HG03039 (cell line): Measurements from ENCODE around the gene FSTL4.
A peak's percentile ranks its signal among the peaks of the same experiment; 100 is the strongest.
"Not testable (repeated sequence)": the region's sequence is repeated elsewhere in the genome, so short reads cannot be mapped to it uniquely, and the experiment has no call there.

ENCODE experiments used
- ATAC-seq: cut with Tn5 transposase; IDR thresholded peaks from one replicate; pipeline ENCODE4 v1.9.1; 2021; ENCODE audit warnings: mild to moderate bottlenecking, moderate library complexity; ENCODE audit not compliant: unreplicated experiment

FSTL4 gene

DNA sequence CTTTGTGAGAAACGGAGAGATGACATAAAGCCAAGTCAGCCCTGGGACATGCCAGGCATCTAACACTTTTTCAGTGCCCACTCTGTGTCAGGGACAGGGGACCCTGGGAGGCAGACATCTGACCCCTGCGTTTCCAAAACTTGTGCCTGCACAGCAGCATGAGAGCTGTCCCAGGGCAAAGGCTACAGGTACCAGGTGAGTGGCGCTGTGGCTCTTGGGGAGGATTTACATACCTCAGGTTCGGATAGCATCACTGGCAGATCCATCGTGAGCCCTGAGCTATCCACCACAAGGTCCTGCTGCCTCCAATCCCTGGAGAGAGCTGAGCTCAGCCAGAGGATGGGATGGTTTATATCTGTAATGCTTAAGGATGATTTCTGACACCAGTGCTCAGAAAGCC lies 52.4 kb downstream of the FSTL4 start:
- ATAC-seq, result no peak

GRCh38 chr5:133556551-133556950 lies 55.8 kb downstream of the FSTL4 start:
- ATAC-seq, result no peak

DNA sequence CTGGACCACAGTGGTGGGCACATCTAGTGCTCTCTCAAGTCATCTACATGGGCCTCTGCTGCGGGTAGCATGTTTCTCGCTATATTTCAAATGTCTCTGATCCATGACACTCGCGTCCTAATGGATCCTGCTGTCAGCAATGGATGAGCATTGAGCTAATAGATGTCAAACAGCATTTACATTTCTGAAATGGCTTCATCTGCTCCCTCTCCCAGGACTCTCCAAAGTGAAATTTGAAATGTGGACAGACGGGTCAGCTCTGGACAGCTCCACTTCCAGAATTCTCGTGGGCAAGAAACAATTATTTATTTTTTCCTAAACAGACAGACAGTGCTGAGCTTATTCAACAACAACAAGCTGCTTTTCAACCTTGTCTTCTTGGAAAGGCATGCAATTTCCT lies 58.1 kb downstream of the FSTL4 start:
- no peak for ATAC-seq

DNA sequence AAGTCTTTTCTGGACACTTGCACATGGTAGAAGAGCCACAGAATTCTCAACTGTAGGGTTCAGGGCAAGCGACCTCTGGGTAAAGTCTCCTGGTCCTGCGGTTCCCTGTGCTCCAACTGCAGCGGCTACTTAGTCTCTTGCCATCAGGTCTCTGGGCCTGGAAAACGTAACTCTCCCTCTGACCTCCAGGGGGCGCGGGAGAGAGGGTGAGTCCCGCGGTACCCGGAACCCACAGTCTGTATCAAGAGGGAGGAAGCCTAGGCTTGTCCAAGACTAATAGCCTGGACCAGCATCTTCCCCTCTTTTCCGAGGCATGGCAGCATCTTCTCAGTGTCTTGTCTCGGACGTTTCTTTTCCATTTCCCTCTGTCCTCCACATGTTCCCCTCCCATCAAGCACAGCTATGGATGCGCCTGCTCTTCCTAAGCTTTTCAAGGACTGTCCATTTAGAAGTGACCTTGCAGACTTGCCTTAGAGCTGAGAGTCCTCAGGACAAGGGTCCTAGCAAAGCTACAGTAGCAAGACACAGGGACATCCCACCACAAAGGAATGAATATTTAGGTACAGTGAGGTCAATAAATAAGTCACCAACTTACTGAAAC lies 59.3 kb downstream of the FSTL4 start:
- ATAC-seq, result peak; percentile 40

- ATAC-seq, result no peak
These were observed 65.8 kb downstream of the FSTL4 start for GRCh38 chr5:133546500-133546899.

- no peak for ATAC-seq
These were observed 68.0 kb downstream of the FSTL4 start for GRCh38 chr5:133544346-133544745.

DNA sequence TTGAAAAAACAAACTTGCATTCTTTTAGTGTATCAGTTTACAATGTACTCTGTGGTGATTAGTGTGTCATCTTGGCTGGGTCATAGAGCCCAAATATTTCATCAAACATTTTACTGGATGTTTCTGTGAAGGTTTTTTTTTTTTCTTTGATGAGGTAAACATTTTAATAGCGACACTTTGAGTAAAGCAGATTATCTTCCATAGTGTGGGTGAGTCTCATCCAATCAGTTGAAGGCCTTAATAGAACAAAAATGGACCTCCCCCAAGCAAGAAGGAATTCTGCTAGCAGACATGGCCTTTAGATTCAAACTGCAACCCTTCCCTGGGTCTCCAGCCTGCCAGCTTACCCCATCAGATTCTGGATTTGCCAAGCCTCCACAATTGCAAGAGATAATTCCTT lies 72.5 kb downstream of the FSTL4 start:
- no peak for ATAC-seq

DNA sequence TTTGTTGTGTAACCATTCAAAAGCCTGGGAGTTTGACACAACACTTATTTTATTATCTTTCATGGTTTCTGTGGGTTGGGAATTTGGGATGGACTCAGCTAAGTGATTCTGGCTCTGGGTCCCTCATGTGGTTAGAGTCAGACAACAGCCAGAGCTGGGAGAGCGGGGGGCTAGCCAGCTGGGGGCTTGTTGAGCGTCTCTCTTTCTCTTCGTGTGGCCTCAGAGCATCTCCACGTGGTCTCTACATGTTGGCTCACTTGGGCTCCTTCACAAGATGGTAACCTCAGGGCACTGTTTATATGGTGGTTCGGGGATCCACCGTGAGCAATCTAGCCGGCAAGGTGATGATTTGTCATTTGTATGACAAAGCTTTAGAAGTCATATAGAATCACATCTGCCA lies 73.6 kb downstream of the FSTL4 start:
- ATAC-seq, result no peak

- ATAC-seq, result not testable (repeated sequence)
These were observed 77.0 kb downstream of the FSTL4 start for GRCh38 chr5:133535241-133535929.

- no peak for ATAC-seq
These were observed 77.8 kb downstream of the FSTL4 start for GRCh38 chr5:133534566-133534965.

- ATAC-seq, result no peak
These were observed 78.8 kb downstream of the FSTL4 start for GRCh38 chr5:133533541-133533940.

GRCh38 chr5:133531594-133531993 lies 80.7 kb downstream of the FSTL4 start:
- no peak for ATAC-seq

- ATAC-seq, result peak; percentile 59
These were observed 81.2 kb downstream of the FSTL4 start for GRCh38 chr5:133531178-133531577.

- no peak for ATAC-seq
These were observed 82.1 kb downstream of the FSTL4 start for GRCh38 chr5:133530270-133530669.

DNA sequence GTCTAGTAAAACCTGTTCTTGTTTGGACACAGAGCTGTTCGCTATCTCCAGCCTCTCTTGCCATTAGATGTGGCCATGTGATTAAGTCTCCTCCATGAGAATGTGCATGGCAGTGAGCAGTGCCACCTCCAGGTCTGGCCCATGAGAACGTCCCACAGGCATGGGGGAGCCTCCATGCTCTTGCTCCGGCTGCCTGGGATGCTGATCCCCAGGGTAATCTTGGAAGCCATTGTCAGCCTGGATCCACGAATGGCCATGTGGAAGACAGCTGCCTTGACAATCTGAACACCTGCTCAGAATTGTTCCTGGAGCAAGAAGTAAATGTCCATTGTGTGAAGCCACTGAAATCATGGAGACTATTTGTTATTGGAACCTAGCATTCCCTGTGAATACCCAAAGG lies 83.5 kb downstream of the FSTL4 start:
- ATAC-seq, result no peak

DNA sequence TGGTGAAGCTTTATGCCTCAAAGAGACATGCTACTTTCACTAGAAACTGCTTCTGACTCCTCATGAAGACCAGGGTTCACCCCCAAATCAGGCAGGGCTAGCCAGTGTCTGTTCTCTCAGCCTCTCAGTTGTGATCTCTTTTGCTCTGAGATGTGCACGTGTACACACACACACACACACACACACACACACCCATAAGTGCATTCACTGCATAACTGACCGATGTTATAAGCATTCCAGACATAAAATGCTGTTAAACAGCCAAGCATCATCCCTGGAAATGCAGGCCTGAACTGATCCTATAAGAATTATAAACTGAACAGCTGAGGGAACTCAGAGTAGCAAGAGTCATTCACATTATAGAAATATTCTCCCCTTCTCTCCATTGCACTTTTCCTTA lies 85.0 kb downstream of the FSTL4 start:
- ATAC-seq, result no peak

DNA sequence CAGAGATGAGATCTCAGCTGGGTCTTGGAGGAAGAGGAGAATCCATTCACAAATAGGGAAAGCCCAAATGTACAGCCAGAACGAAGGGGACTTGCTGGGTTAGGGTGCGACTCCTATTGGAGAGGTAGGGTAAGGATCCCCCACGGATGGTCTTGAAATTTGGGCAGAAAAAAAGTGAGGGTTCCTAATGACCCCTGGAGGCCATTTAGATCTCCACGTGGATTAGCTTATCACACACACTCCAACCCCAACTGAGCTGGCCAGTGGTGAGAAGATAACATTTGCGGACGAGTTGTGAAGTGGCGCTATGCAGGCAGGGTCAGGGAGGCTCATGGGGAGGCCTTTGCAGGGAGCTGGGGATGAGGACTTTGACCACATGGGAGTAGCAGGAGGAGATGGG lies 86.0 kb downstream of the FSTL4 start:
- no peak for ATAC-seq

- no peak for ATAC-seq
These were observed 87.2 kb downstream of the FSTL4 start for GRCh38 chr5:133525126-133525525.

DNA sequence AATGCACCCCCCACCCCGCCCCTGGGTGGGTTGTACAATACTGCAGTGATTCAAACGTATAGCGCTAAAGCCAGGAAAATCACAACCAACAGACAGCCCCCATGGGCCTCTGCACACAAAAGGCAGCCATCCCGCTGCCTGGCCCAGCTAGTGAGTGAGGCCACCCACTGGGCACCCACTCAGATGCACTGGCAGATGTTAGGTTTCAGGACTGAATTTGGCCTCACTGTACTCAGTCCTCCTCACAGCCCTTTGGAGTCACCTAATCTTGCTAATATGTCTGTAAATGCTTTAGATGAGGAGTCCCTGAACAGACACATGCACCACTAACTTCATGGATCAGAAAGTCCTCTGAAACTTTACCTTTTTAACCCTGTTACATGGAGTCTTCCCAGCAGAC lies 87.7 kb downstream of the FSTL4 start:
- no peak for ATAC-seq

- ATAC-seq, result no peak
These were observed 88.3 kb downstream of the FSTL4 start for GRCh38 chr5:133523961-133524586.

DNA sequence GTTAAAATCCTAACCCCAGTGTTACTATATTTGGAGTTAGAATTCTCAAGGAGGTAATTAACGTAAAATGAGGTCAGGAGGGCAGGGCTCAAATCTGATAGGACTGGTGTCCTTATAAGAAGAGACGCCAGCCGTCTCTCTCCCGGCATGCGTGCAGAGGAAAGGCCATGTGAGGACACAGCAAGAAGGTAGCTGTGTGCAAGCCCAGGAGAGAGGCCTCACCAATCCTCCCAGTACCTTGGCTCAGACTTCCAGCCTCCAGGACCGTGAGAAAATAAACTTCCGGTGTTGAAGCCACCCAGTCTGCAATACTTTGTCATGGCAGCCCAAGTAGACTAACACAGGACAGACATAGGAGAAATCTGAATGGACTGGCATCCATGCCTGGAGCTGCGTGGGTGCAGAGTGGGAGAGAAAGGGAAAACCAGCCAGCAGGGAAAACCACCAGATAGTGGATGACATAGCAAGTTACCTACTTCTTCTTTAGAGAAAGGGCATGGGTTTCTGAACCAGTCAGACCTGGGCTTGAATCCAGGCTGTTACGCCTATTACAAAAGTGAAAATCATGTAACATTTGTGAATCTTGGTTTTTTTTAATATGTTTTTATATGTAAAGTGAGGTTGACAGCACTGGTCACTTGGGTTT lies 89.2 kb downstream of the FSTL4 start:
- no peak for ATAC-seq

- no peak for ATAC-seq
These were observed 90.5 kb downstream of the FSTL4 start for GRCh38 chr5:133521801-133522200.
